KBM-7 (cell line): Measurements from ENCODE around the gene MAPK6.

Experiments
- DNase-seq: peaks from one replicate; pipeline ENCODE4 v3.0.0-alpha.2; 2015
- in situ Hi-C: fragments of 300-500 bp; cut with MboI; formaldehyde crosslinking; loops from 2 replicates; pipeline ENCODE4 v1.14.3; 2020; ENCODE audit warnings: low sequenced_read_pairs, low pct_unique_long_range_greater_than_20kb, mixed read lengths

Gene MAPK6

DNA sequence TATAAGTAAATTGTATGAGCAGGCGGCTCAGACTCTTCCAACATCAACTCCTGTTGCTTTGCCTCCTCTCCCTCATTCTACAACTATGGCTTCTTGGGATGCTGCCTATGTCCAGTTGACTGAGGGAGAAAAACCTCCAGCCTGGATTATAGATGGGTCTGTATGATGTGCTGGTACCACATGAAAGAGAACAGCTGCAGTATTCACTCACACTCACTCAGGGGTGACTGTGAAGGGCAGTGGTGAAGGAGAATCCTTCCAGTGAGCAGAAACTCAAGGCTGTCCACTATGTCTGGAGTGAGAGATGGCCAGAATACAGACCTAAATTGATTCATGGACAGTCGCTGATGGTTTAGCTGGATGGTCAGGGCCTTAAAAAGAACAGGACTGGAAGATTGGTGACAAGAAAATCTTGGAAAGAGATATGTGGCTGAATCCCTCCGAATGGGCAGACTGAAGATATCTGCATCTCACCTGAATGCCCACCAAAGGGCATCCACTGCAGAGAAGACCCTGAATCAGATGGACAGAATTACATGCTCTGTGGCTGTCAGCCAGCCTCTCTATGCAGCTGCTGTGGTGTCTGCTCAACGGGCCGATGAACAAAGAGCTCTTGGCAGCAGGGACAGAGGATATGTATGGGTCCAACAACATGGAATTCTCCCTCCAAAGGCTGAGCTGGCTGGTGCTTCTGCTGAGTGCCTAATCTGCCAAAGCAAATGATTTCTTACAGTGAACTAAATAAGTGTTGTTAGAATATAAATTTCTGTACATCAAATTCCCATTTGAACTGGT, 95.4 kb downstream of the MAPK6 start:
- no peak for DNase-seq
- in situ Hi-C loops, result no loop called here

DNA sequence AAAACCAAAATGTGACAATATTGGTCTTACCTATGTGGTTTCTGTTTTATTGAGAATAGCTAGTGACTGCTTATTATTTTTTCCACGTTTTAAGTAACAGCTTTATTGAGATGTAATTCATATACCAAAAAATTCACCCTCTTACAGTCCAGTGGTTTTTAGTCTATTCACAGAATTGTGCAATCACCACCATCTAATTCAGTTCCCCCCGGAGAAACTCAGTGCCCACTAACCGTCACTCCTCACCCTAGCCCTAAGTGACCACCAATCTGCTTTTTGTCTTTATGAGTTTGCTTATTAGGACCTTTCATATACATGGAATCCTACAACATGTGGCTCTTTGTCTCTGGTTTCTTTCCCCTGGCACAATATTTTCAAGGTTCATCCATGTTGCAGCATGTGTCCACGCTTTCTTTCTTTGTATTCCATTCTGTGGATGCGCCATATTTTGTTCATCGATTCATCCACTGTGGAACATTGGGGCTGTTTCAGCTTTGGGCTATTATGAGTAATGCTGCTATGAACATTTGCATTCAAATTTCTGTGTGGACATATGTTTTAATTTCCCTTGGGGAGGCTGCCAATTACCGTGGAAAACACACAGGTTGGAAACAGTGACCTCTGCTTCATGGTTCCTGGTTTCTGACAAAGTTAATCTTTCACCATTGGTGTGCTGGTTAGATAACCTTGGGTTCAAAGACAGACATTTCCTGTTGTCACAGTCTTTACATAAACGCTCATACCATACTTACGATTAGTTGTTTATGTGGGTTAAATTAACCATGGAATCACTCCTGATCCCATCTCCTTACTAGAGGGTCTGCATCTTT, 96.8 kb downstream of the MAPK6 start:
- no peak for DNase-seq
- in situ Hi-C loops, result no loop called here
